Type B pancreatic cell (in vitro differentiated cells): ENCODE results near the gene KCNIP2. TPM values are rescaled to one million over a fixed set of nuclear protein-coding genes. Genes with fewer than 3 reads are reported as not detected.
A peak's percentile ranks its signal among the peaks of the same experiment; 100 is the strongest.

Experiments used
- DNase-seq: peaks from one replicate; pipeline ENCODE4 v3.0.0; 2021; ENCODE audit warnings: mixed read lengths; ENCODE audit not compliant: unreplicated experiment; ENCODE audit errors: extremely low spot score
- H3K27ac Mint-ChIP-seq: 2 replicates; pipeline ENCODE4 v1.8.0; 2021; ENCODE audit warnings: mild to moderate bottlenecking, mixed read lengths
- H3K27me3 Mint-ChIP-seq: 2 replicates; pipeline ENCODE4 v1.8.0; 2021; ENCODE audit warnings: mixed read lengths
- H3K36me3 Mint-ChIP-seq: 2 replicates; pipeline ENCODE4 v1.8.0; 2021; ENCODE audit warnings: mixed read lengths
- H3K4me1 Mint-ChIP-seq: one replicate; pipeline ENCODE4 v1.8.0; 2021; ENCODE audit warnings: mixed read lengths; ENCODE audit not compliant: unreplicated experiment
- H3K4me3 Mint-ChIP-seq: 2 replicates; pipeline ENCODE4 v1.8.0; 2021; ENCODE audit warnings: mild to moderate bottlenecking, mixed read lengths
- H3K9me3 Mint-ChIP-seq: 2 replicates; pipeline ENCODE4 v1.8.0; 2021; ENCODE audit warnings: mixed read lengths
- CTCF ChIP-seq: fragments of 200-600 bp; sonication (generic); conservative IDR thresholded peaks from 2 replicates; pipeline ENCODE4 v1.5.0; 2021; ENCODE audit warnings: antibody characterized with exemption, mild to moderate bottlenecking
- total RNA-seq: library from RNA; stranded (reverse); gene quantifications from 2 replicates; pipeline ENCODE4 v1.2.1, GENCODE V29; 2021; ENCODE audit warnings: low replicate concordance

KCNIP2 gene
- total RNA-seq, 1 donor from 2014 or later: 4.9 TPM

- Mint-ChIP-seq H3K9me3 (no peaks in the 10 kb centered on the region), H3K36me3 (no peaks in the 10 kb centered on the region), H3K27me3 (peaks cover 15% of the 10 kb centered on the region), H3K27ac (no peak overlapping the region), H3K4me1 (peaks cover 35% of the 10 kb centered on the region), H3K4me3 (no peak overlapping the region)
- TF ChIP-seq CTCF: no peak
- no peak for DNase-seq
Observed at GRCh38 chr10:101835362-101835761, 8.2 kb downstream of the KCNIP2 start.

- peaks cover 35% of the 10 kb centered on the region for H3K4me1 Mint-ChIP-seq
- no peak for DNase-seq
- H3K4me3 Mint-ChIP-seq: no peak overlapping the region
- no peak for TF ChIP-seq CTCF
- H3K36me3 Mint-ChIP-seq: no peaks in the 10 kb centered on the region
- no peaks in the 10 kb centered on the region for H3K9me3 Mint-ChIP-seq
- peaks cover 9% of the 10 kb centered on the region for H3K27me3 Mint-ChIP-seq
- H3K27ac Mint-ChIP-seq: no peak overlapping the region
Observed at GRCh38 chr10:101834341-101834740, 9.3 kb downstream of the KCNIP2 start.

- Mint-ChIP-seq H3K9me3 (no peaks in the 10 kb centered on the region), H3K27ac (no peak overlapping the region), H3K4me3 (peak overlapping the region; percentile 71), H3K36me3 (no peaks in the 10 kb centered on the region), H3K27me3 (peaks cover 2% of the 10 kb centered on the region), H3K4me1 (peaks cover 29% of the 10 kb centered on the region)
- no peak for TF ChIP-seq CTCF
- no peak for DNase-seq
Observed at GRCh38 chr10:101833466-101833865, 10.1 kb downstream of the KCNIP2 start.

- Mint-ChIP-seq H3K4me1 (peaks cover 29% of the 10 kb centered on the region), H3K36me3 (no peaks in the 10 kb centered on the region), H3K9me3 (no peaks in the 10 kb centered on the region), H3K27ac (no peak overlapping the region), H3K4me3 (no peak overlapping the region), H3K27me3 (peaks cover 2% of the 10 kb centered on the region)
- no peak for TF ChIP-seq CTCF
- DNase-seq: no peak
Observed at GRCh38 chr10:101832325-101832771, 11.3 kb downstream of the KCNIP2 start.

GRCh38 chr10:101831169-101831811 is 12.3 kb downstream of the KCNIP2 start:
- Mint-ChIP-seq H3K4me1 (peaks cover 29% of the 10 kb centered on the region), H3K27me3 (peaks cover 2% of the 10 kb centered on the region), H3K27ac (peak overlapping the region; percentile 96), H3K9me3 (no peaks in the 10 kb centered on the region), H3K36me3 (no peaks in the 10 kb centered on the region), H3K4me3 (peak overlapping the region; percentile 87)
- DNase-seq: no peak
- no peak for TF ChIP-seq CTCF
